Spleen (tissue), 11 donors: ENCODE data around the gene CTRL. TPM values are rescaled to one million over a fixed set of nuclear protein-coding genes. Genes with fewer than 3 reads are reported as not detected.

Source experiments
- DNase-seq: peaks from one replicate; pipeline ENCODE4 v3.0.0-alpha.2; 2020
- H3K27ac ChIP-seq, 8 donors: fragments of 200-600 bp; sonication (generic) in 7 of 8; 1 replicate in 4 of 8; 2 replicates in 4 of 8; pipeline versions ENCODE4 v1.5.0 to v1.8.0; 2016 to 2021; ENCODE audit warnings: inconsistent platforms in 4 of 8, mild to moderate bottlenecking in 4 of 8, moderate library complexity in 1 of 8
- H3K27me3 ChIP-seq, 7 donors: fragments of 200-600 bp; sonication (generic) in 6 of 7; replicated peaks in 1 of 7; 1 replicate in 4 of 7; 2 replicates in 3 of 7; pipeline versions ENCODE4 v1.5.0 to v1.8.0; 2016 to 2021; ENCODE audit warnings: inconsistent platforms in 3 of 7, mild to moderate bottlenecking in 1 of 7
- H3K36me3 ChIP-seq, 6 donors: fragments of 200-600 bp; sonication (generic) in 5 of 6; 1 replicate in 4 of 6; 2 replicates in 2 of 6; pipeline versions ENCODE4 v1.5.0 to v1.8.0; 2016 to 2021; ENCODE audit warnings: inconsistent platforms in 2 of 6
- H3K4me1 ChIP-seq, 6 donors: fragments of 200-600 bp; sonication (generic) in 5 of 6; 1 replicate in 3 of 6; 2 replicates in 3 of 6; pipeline versions ENCODE4 v1.5.0 to v1.8.0; 2016 to 2021; ENCODE audit warnings: inconsistent platforms in 3 of 6
- H3K4me3 ChIP-seq, 8 donors: fragments of 200-600 bp; sonication (generic) in 7 of 8; 1 replicate in 4 of 8; 2 replicates in 4 of 8; pipeline versions ENCODE4 v1.5.0 to v1.8.0; 2016 to 2021; ENCODE audit warnings: inconsistent platforms in 4 of 8, mild to moderate bottlenecking in 4 of 8, moderate library complexity in 2 of 8
- H3K9me3 ChIP-seq, 8 donors: fragments of 200-600 bp; sonication (generic) in 7 of 8; 1 replicate in 4 of 8; 2 replicates in 4 of 8; pipeline versions ENCODE4 v1.5.0 to v1.8.0; 2016 to 2021; ENCODE audit warnings: inconsistent platforms in 4 of 8
- POLR2A ChIP-seq, 3 donors: fragments of 450-650 bp; IDR thresholded peaks; one replicate each; pipeline ENCODE4 v1.5.1; 2017; ENCODE audit warnings: antibody characterized with exemption in 3 of 3, mild to moderate bottlenecking in 1 of 3
- POLR2AphosphoS5 ChIP-seq, 3 donors: sonication (generic); formaldehyde crosslinking; IDR thresholded peaks; one replicate each; pipeline ENCODE4 v1.5.1; 2017; ENCODE audit warnings: antibody characterized with exemption in 3 of 3
- WGBS, 5 donors: extraction: QIAGEN DNeasy Blood & Tissue Kit in 3 of 5; methylation state at CpG; one replicate each; pipeline versions ENCODE4 v1.1.5 to v1.1.7; 2013 to 2018; 5-methylcytosine and 5-hydroxymethylcytosine counted together
- intact Hi-C: fragments of 100-400 bp; cut with DNase I; formaldehyde crosslinking; loops from one replicate; pipeline ENCODE4 v1.15.0; 2023; ENCODE audit warnings: low total_unique reads
- polyA plus RNA-seq, 3 donors: library from polyadenylated mRNA; stranded (reverse); fragments of 200-250 nt; gene quantifications; one replicate each; pipeline ENCODE4 v1.2.1, GENCODE V29; 2013
- total RNA-seq, 7 donors: library from RNA; depleted of rRNA in 3 of 7; stranded (reverse); fragments of >200 nt in 3 of 7; fragmentation: NEBNext Ultra II Directional in 4 of 7; extraction: Animal tissue kit (Norgen Biotek cat#: 25700) in 4 of 7; gene quantifications; one replicate each; pipeline versions ENCODE4 v1.1.0 to v1.2.1, GENCODE V29; 2016 to 2021
- TF ChIP-seq, protein P1 (sequence below), 11 experiments: fragments of 200-600 bp in 7 of 11; fragments of 450-650 bp in 4 of 11; sonication (generic) in 4 of 11; IDR thresholded peaks in 8 of 11; conservative IDR thresholded peaks in 3 of 11; 1 replicate in 7 of 11; 2 replicates in 4 of 11; pipeline versions ENCODE4 v1.4.0 to v1.8.0; 2016 to 2021; ENCODE audit warnings: antibody characterized with exemption in 11 of 11, inconsistent platforms in 4 of 11, mild to moderate bottlenecking in 1 of 11
- donor health status: healthy with polysubstance abuse.
- donor health status: DM: no; HTN: no; CAD: no; lungs with moderate emphysema.
- donor health status: DM: no; HTN: no; CAD: no.
- donor health status: Bipolar disorder and iron deficiency.
- donor health status: healthy.
- donor health status: DM: no; HTN: no; CAD: no.
- donor health status: DM: yes; HTN: yes; CAD: no.

CTRL gene
- total and polyA plus RNA-seq, 10 donors, result 2.0 to 10.3 (median 4.7) TPM

- whole genome bisulfite sequencing, 5 donors, result 92 to 96% (median 93%) methylated on average over 15 to 17 of the region's 17 CpGs
- intact Hi-C loops, result loop anchor here (10.0 kb wide), 1 partner anchor 86 kb away; the partner anchor contains the start of genes CENPT, NUTF2 and THAP11
- no peaks in the 10 kb centered on the region for H3K9me3 ChIP-seq
- TF ChIP-seq POLR2AphosphoS5 (IDR thresholded peaks at IDR 0.05) (peak in 1 of 3 donors; percentile 68), POLR2A (IDR thresholded peaks at IDR 0.05) (no peak)
- DNase-seq, result peak; percentile 71
- H3K4me1 ChIP-seq, result peaks cover 14 to 58% (median 35%) of the 10 kb centered on the region in 6 donors
- H3K4me3 ChIP-seq, result no peak overlapping the region
- H3K36me3 ChIP-seq, result peaks cover 0 to 98% (median 61%) of the 10 kb centered on the region in 6 donors
- peak overlapping the region in 1 of 8 donors; percentile 30 for H3K27ac ChIP-seq
- no peaks in the 10 kb centered on the region for H3K27me3 ChIP-seq
These were observed 917 bp downstream of the CTRL start for GRCh38 chr16:67930678-67931211.

DNA sequence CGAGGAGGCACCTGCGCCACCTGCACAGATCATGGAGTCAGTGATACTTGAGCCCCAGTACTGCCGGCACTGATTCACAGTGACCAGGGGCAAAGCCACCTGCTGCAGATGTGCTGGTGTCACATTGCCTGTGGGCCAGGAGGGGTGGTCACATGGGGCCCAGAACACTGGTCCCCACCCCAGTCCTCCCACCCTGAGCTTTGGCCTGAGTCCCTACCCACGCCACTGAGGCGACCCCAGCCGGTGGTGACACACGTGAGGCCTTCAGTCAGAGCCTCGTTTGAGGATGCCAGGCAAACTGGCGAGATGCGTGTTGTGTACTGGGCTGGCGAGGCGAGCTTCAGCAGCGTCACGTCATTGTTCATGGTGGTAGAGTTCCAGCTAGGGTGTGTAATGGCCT is 1.5 kb downstream of the CTRL start:
- TF ChIP-seq POLR2AphosphoS5 (IDR thresholded peaks at IDR 0.05), result peak in 1 of 3 donors; percentile 56
- TF ChIP-seq, protein P1, sequence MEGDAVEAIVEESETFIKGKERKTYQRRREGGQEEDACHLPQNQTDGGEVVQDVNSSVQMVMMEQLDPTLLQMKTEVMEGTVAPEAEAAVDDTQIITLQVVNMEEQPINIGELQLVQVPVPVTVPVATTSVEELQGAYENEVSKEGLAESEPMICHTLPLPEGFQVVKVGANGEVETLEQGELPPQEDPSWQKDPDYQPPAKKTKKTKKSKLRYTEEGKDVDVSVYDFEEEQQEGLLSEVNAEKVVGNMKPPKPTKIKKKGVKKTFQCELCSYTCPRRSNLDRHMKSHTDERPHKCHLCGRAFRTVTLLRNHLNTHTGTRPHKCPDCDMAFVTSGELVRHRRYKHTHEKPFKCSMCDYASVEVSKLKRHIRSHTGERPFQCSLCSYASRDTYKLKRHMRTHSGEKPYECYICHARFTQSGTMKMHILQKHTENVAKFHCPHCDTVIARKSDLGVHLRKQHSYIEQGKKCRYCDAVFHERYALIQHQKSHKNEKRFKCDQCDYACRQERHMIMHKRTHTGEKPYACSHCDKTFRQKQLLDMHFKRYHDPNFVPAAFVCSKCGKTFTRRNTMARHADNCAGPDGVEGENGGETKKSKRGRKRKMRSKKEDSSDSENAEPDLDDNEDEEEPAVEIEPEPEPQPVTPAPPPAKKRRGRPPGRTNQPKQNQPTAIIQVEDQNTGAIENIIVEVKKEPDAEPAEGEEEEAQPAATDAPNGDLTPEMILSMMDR (IDR thresholded peaks at IDR 0.05 in 8 of 11, conservative IDR thresholded peaks at IDR 0.05 in 3 of 11), result no peak
- H3K27ac ChIP-seq, result no peak overlapping the region
- no peak for DNase-seq
- peaks cover 0 to 100% (median 60%) of the 10 kb centered on the region in 6 donors for H3K36me3 ChIP-seq
- no peak overlapping the region for H3K4me3 ChIP-seq
- peaks cover 13 to 59% (median 35%) of the 10 kb centered on the region in 6 donors for H3K4me1 ChIP-seq
- no peaks in the 10 kb centered on the region for H3K9me3 ChIP-seq
- intact Hi-C loops, result loop anchor here (10.0 kb wide), 1 partner anchor 85 kb away; the partner anchor contains the start of genes CENPT, NUTF2 and THAP11
- H3K27me3 ChIP-seq, result no peaks in the 10 kb centered on the region
- 93 to 97% (median 96%) methylated on average over 14 of the region's 14 CpGs for WGBS, 5 donors

- peak overlapping the region in 1 of 8 donors; percentile 27 for H3K27ac ChIP-seq
- no peak overlapping the region for H3K4me3 ChIP-seq
- intact Hi-C loops, result loop anchor here (10.0 kb wide), 1 partner anchor 254 kb away; no protein-coding TSS in a partner anchor
- TF ChIP-seq, protein P1 (IDR thresholded peaks at IDR 0.05 in 8 of 11, conservative IDR thresholded peaks at IDR 0.05 in 3 of 11), result peak; percentile 70 to 90 (median 84)
- TF ChIP-seq POLR2AphosphoS5 (IDR thresholded peaks at IDR 0.05) (peak; percentile 65 to 70 (median 68)), POLR2A (IDR thresholded peaks at IDR 0.05) (no peak)
- no peaks in the 10 kb centered on the region for H3K27me3 ChIP-seq
- H3K9me3 ChIP-seq, result no peaks in the 10 kb centered on the region
- peak; percentile 92 for DNase-seq
- H3K4me1 ChIP-seq, result peaks cover 8 to 57% (median 26%) of the 10 kb centered on the region in 6 donors
- 47 to 57% (median 51%) methylated on average over 11 to 16 of the region's 16 CpGs for WGBS, 5 donors
- H3K36me3 ChIP-seq, result peaks cover 0 to 96% (median 47%) of the 10 kb centered on the region in 6 donors
These were observed 2.9 kb downstream of the CTRL start for GRCh38 chr16:67928561-67929364.

DNA sequence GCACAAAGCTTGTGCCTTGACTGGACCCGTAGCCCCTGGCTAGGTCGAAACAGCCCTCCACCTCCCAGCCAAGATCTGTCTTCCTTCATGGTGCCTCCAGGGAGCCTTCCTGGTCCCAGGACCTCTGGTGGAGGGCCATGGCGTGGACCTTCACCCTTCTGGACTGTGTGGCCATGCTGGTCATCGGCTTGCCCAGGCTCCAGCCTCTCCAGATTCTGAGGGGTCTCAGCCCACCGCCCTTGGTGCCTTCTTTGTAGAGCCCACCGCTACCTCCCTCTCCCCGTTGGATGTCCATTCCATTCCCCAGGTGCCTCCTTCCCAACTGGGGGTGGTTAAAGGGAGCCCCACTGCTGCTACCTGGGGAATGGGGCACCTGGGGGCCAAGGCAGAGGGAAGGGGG is 3.5 kb downstream of the CTRL start:
- no peaks in the 10 kb centered on the region for H3K27me3 ChIP-seq
- intact Hi-C loops, result loop anchor here (10.0 kb wide), 1 partner anchor 253 kb away; no protein-coding TSS in a partner anchor
- H3K9me3 ChIP-seq, result no peaks in the 10 kb centered on the region
- peaks cover 8 to 54% (median 26%) of the 10 kb centered on the region in 6 donors for H3K4me1 ChIP-seq
- peaks cover 0 to 96% (median 46%) of the 10 kb centered on the region in 6 donors for H3K36me3 ChIP-seq
- WGBS, 5 donors, result 84 to 90% (median 87%) methylated on average over 5 to 7 of the region's 7 CpGs
- H3K27ac ChIP-seq, result peak overlapping the region in 1 of 8 donors; percentile 27
- H3K4me3 ChIP-seq, result no peak overlapping the region
- no peak for TF ChIP-seq POLR2A (IDR thresholded peaks at IDR 0.05)
- TF ChIP-seq POLR2AphosphoS5 (IDR thresholded peaks at IDR 0.05), result no peak
- TF ChIP-seq, protein P1 (IDR thresholded peaks at IDR 0.05 in 8 of 11, conservative IDR thresholded peaks at IDR 0.05 in 3 of 11), result no peak
- peak; percentile 72 for DNase-seq
